Ovary (tissue), 9 donors: ENCODE measurements around the gene AP2A2. TPM values are rescaled to one million over a fixed set of nuclear protein-coding genes. Genes with fewer than 3 reads are reported as not detected.

ENCODE experiments used
- DNase-seq, 5 donors: peaks; one replicate each; pipeline ENCODE4 v3.0.0-alpha.2; 2019 to 2020
- H3K27ac ChIP-seq, 2 donors: fragments of 200-600 bp; one replicate each; pipeline versions ENCODE4 v1.5.1 to v1.8.0; 2019 to 2022
- H3K27me3 ChIP-seq: fragments of 200-600 bp; one replicate; pipeline ENCODE4 v1.8.0; 2022
- H3K36me3 ChIP-seq: fragments of 200-600 bp; sonication (generic); one replicate; pipeline ENCODE4 v1.5.1; 2019
- H3K4me1 ChIP-seq: one replicate; pipeline ENCODE4 v1.8.1; 2013; ENCODE audit warnings: mild to moderate bottlenecking, moderate library complexity; ENCODE audit not compliant: insufficient read depth
- H3K4me3 ChIP-seq: fragments of 200-600 bp; sonication (generic); one replicate; pipeline ENCODE4 v1.5.1; 2017
- H3K9me3 ChIP-seq, 2 donors: fragments of 200-600 bp in 1 of 2; sonication (generic) in 1 of 2; one replicate each; pipeline versions ENCODE4 v1.5.1 to v1.8.1; 2013 to 2019; ENCODE audit warnings: mild to moderate bottlenecking in 1 of 2, moderate library complexity in 1 of 2
- CTCF ChIP-seq, 3 donors: fragments of 450-650 bp in 2 of 3; fragments of 200-600 bp in 1 of 3; IDR thresholded peaks; one replicate each; pipeline versions ENCODE4 v1.5.1 to v1.8.0; 2016 to 2022; ENCODE audit warnings: antibody characterized with exemption in 3 of 3, mild to moderate bottlenecking in 1 of 3
- EP300 ChIP-seq: sonication (generic); formaldehyde crosslinking; IDR thresholded peaks from one replicate; pipeline ENCODE4 v1.6.1; 2017; ENCODE audit warnings: antibody characterized with exemption
- POLR2A ChIP-seq: fragments of 450-650 bp; IDR thresholded peaks from one replicate; pipeline ENCODE4 v1.6.1; 2017; ENCODE audit warnings: antibody characterized with exemption, mild to moderate bottlenecking, moderate library complexity
- WGBS, 3 donors: extraction: QIAGEN DNeasy Blood & Tissue Kit in 1 of 3; methylation state at CpG; one replicate each; pipeline versions ENCODE4 v1.1.5 to v1.1.7; 2013 to 2017; 5-methylcytosine and 5-hydroxymethylcytosine counted together
- intact Hi-C, 4 donors: fragments of 100-400 bp; cut with DNase I; formaldehyde crosslinking; loops; one replicate each; pipeline versions ENCODE4 v1.11.0 to v1.15.1; 2022 to 2023
- polyA plus RNA-seq, 2 donors: library from polyadenylated mRNA; stranded (reverse); fragments of 200-250 nt in 1 of 2; fragments of 350-450 nt in 1 of 2; fragmentation: Illumina TruSeq in 1 of 2; extraction: RNeasy Lipid Tissue Mini Kit (QIAGEN cat#74804) in 1 of 2; gene quantifications; one replicate each; pipeline ENCODE4 v1.2.3, GENCODE V29; 2013 to 2014
- total RNA-seq, 7 donors: library from RNA; depleted of rRNA in 2 of 7; stranded (reverse); fragments of >200 nt in 2 of 7; fragmentation: NEBNext Ultra II Directional in 3 of 7; extraction: Animal tissue kit (Norgen Biotek cat#: 25700) in 3 of 7; gene quantifications; one replicate each; pipeline versions ENCODE4 v1.1.0 to v1.2.4, GENCODE V29; 2016 to 2023
- donor health status: DM: no; HTN: no; CAD: no; lungs with moderate emphysema.
- donor health status: DM: no; HTN: no; CAD: no.
- donor health status: Bipolar disorder and iron deficiency.
- donor health status: DM: yes; HTN: yes; CAD: no.
- donor health status: DM: no; HTN: no; CAD: no.
- donor health status: DM: yes; HTN: yes; CAD: no.

Gene AP2A2
- total and polyA plus RNA-seq, 9 donors, result 27.7 to 151 (median 54.0) TPM

DNA sequence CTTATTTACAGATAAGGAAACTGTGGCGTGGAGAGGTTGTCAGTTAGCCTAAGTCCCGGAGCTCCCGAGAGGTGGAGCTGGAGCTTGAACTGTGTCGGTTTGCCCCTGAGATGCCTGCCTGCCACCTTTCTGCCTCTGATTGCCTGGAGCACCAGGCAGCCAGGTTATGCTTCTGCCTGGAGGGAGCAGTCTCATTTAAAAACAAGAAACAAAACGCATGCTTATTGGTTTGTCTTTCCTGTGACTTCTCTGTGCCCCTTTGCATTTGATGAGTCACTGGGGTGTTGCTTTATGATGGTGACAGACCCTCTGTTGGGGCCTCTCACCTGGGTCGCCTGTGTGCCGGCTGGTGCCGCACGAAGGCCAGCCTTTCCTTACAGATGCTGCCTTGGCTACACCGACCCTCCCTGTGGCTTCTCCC lies 12.2 kb downstream of the AP2A2 start:
- TF ChIP-seq EP300, result no peak
- no peak for TF ChIP-seq CTCF (IDR thresholded peaks at IDR 0.05)
- TF ChIP-seq POLR2A, result no peak
- WGBS, 3 donors, result 79 to 85% (median 84%) methylated on average over 10 of the region's 10 CpGs
- H3K27me3 ChIP-seq, result no peaks in the 10 kb centered on the region
- no peak overlapping the region for H3K4me3 ChIP-seq
- no peak for DNase-seq
- H3K27ac ChIP-seq, result no peak overlapping the region
- no peaks in the 10 kb centered on the region for H3K9me3 ChIP-seq
- no peaks in the 10 kb centered on the region for H3K36me3 ChIP-seq
- intact Hi-C loops, result no loop called here
- peaks cover 8% of the 10 kb centered on the region for H3K4me1 ChIP-seq

GRCh38 chr11:940496-941135 lies 14.9 kb downstream of the AP2A2 start:
- H3K27ac ChIP-seq, result no peak overlapping the region
- no peak overlapping the region for H3K4me3 ChIP-seq

GRCh38 chr11:942823-943222 lies 17.2 kb downstream of the AP2A2 start:
- no peak for DNase-seq

More at GRCh38 chr11:940496-941135, 14.9 kb downstream of the AP2A2 start:
- no peaks in the 10 kb centered on the region for H3K36me3 ChIP-seq
- no peaks in the 10 kb centered on the region for H3K9me3 ChIP-seq
- H3K27me3 ChIP-seq, result no peaks in the 10 kb centered on the region
- 81% methylated on average over 11 of the region's 11 CpGs for WGBS, 3 donors
- TF ChIP-seq CTCF (IDR thresholded peaks at IDR 0.05) (no peak), POLR2A (no peak), EP300 (no peak)
- DNase-seq, result no peak
- peaks cover 8% of the 10 kb centered on the region for H3K4me1 ChIP-seq
- intact Hi-C loops, result no loop called here

GRCh38 chr11:944711-945470 lies 19.2 kb downstream of the AP2A2 start:
- Histone ChIP-seq H3K27me3 (no peaks in the 10 kb centered on the region), H3K36me3 (no peaks in the 10 kb centered on the region), H3K4me3 (no peak overlapping the region), H3K4me1 (peaks cover 6% of the 10 kb centered on the region), H3K27ac (no peak overlapping the region), H3K9me3 (no peaks in the 10 kb centered on the region)
- WGBS, 3 donors, result 42 to 58% (median 46%) methylated on average over 13 of the region's 13 CpGs
- DNase-seq, result no peak
- TF ChIP-seq POLR2A (no peak), CTCF (IDR thresholded peaks at IDR 0.05) (no peak), EP300 (no peak)
- intact Hi-C loops, result no loop called here

More at GRCh38 chr11:942823-943222, 17.2 kb downstream of the AP2A2 start:
- Histone ChIP-seq H3K9me3 (no peaks in the 10 kb centered on the region), H3K4me1 (peaks cover 7% of the 10 kb centered on the region), H3K27ac (no peak overlapping the region), H3K4me3 (no peak overlapping the region), H3K27me3 (no peaks in the 10 kb centered on the region), H3K36me3 (no peaks in the 10 kb centered on the region)
- no peak for TF ChIP-seq CTCF (IDR thresholded peaks at IDR 0.05)
- TF ChIP-seq EP300, result no peak
- TF ChIP-seq POLR2A, result no peak
- 69 to 82% (median 79%) methylated on average over 9 of the region's 9 CpGs for WGBS, 3 donors
- intact Hi-C loops, result no loop called here
